Chondrocyte (in vitro differentiated cells): ENCODE measurements around the gene SLC5A10. TPM values are rescaled to one million over a fixed set of nuclear protein-coding genes. Genes with fewer than 3 reads are reported as not detected.

Source experiments
- DNase-seq: peaks from one replicate; pipeline ENCODE4 v3.0.0; 2021; ENCODE audit warnings: mixed read lengths, low spot score
- H3K27ac Mint-ChIP-seq: one replicate; pipeline ENCODE4 v1.8.0; 2021; ENCODE audit warnings: mild to moderate bottlenecking, moderate library complexity, mixed read lengths; ENCODE audit not compliant: unreplicated experiment
- H3K27me3 Mint-ChIP-seq: 2 replicates; pipeline ENCODE4 v1.8.0; 2021; ENCODE audit warnings: low read depth, mixed read lengths
- H3K36me3 Mint-ChIP-seq: 2 replicates; pipeline ENCODE4 v1.8.0; 2021; ENCODE audit warnings: low read depth, mixed read lengths
- H3K4me1 Mint-ChIP-seq: 2 replicates; pipeline ENCODE4 v1.8.0; 2021; ENCODE audit warnings: low read depth, mild to moderate bottlenecking, mixed read lengths
- H3K4me3 Mint-ChIP-seq: one replicate; pipeline ENCODE4 v1.8.0; 2021; ENCODE audit warnings: mild to moderate bottlenecking, moderate library complexity, mixed read lengths; ENCODE audit not compliant: unreplicated experiment
- H3K9me3 Mint-ChIP-seq: 2 replicates; pipeline ENCODE4 v1.8.0; 2021; ENCODE audit warnings: low read depth, mixed read lengths
- CTCF ChIP-seq: fragments of 200-600 bp; sonication (generic); IDR thresholded peaks from 2 replicates; pipeline ENCODE4 v1.5.0; 2021; ENCODE audit warnings: antibody characterized with exemption, mild to moderate bottlenecking, moderate library complexity
- long read RNA-seq: library from polyadenylated mRNA; stranded (forward); transcript quantifications from one replicate; pipeline ENCODE4 v2.0.0, GENCODE V29; 2021
- total RNA-seq: library from RNA; stranded (reverse); gene quantifications from 3 replicates; pipeline ENCODE4 v1.2.1, GENCODE V29; 2021

The SLC5A10 gene
- not detected in 3 replicates for total RNA-seq
- long read RNA-seq = 0 reads

- Mint-ChIP-seq H3K4me3 (no peak within 1 kb of the TSS), H3K9me3 (no peaks in the 10 kb centered on the region), H3K4me1 (no peaks in the 10 kb centered on the region), H3K27me3 (peaks cover 13% of the 10 kb centered on the region), H3K27ac (no peak within 1 kb of the TSS), H3K36me3 (no peaks in the 10 kb centered on the region)
- peak; percentile 55 for DNase-seq
- TF ChIP-seq CTCF = peak; percentile 54
These were observed at the start of gene SLC5A10 for GRCh38 chr17:18951941-18952842. Gene SLC5A10 (plus strand): TSS chr17:18952165. CDS start chr17:18952206, 41 bp downstream.

GRCh38 chr17:18904482-18904881, 47.5 kb upstream of the SLC5A10 start:
- no peak for TF ChIP-seq CTCF
- Mint-ChIP-seq H3K4me3 (no peak overlapping the region), H3K36me3 (peaks cover 19% of the 10 kb centered on the region), H3K27ac (no peak overlapping the region), H3K4me1 (no peaks in the 10 kb centered on the region), H3K9me3 (no peaks in the 10 kb centered on the region), H3K27me3 (no peaks in the 10 kb centered on the region)
- no peak for DNase-seq

DNA sequence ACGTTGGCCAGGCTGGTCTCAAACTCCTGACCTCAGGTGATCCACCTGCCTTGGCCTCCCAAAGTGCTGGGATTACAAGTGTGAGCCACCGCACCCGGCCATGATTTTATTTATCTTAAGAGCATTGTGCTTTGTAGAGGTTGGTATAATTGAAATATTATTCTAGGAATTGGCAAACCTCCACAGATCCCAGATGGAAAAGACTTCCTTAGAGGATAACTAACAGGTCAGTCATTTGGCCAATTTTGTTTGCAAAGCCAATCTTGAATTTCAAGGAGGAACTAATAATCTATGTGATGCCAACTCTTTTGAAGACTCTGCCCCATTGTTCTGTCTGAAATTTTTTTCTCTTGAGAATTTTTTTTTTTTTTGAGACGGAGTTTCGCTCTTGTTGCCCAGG, 46.7 kb upstream of the SLC5A10 start:
- no peak for DNase-seq
- Mint-ChIP-seq H3K27me3 (no peaks in the 10 kb centered on the region), H3K4me1 (no peaks in the 10 kb centered on the region), H3K4me3 (no peak overlapping the region), H3K9me3 (no peaks in the 10 kb centered on the region), H3K36me3 (peaks cover 16% of the 10 kb centered on the region), H3K27ac (no peak overlapping the region)
- no peak for TF ChIP-seq CTCF

- no peak for DNase-seq
- H3K4me3 Mint-ChIP-seq = no peak overlapping the region
- no peaks in the 10 kb centered on the region for H3K4me1 Mint-ChIP-seq
- no peaks in the 10 kb centered on the region for H3K9me3 Mint-ChIP-seq
- no peaks in the 10 kb centered on the region for H3K27me3 Mint-ChIP-seq
- peaks cover 24% of the 10 kb centered on the region for H3K36me3 Mint-ChIP-seq
- no peak overlapping the region for H3K27ac Mint-ChIP-seq
- no peak for TF ChIP-seq CTCF
These were observed 41.6 kb upstream of the SLC5A10 start for GRCh38 chr17:18910326-18910725.

GRCh38 chr17:18910881-18911280, 41.1 kb upstream of the SLC5A10 start:
- Mint-ChIP-seq H3K4me3 (no peak overlapping the region), H3K4me1 (no peaks in the 10 kb centered on the region), H3K9me3 (no peaks in the 10 kb centered on the region), H3K27ac (no peak overlapping the region), H3K27me3 (no peaks in the 10 kb centered on the region), H3K36me3 (peaks cover 26% of the 10 kb centered on the region)
- TF ChIP-seq CTCF = no peak
- DNase-seq = no peak
